ENCODE data around the gene FHIP1A.

The FHIP1A gene

GRCh38 chr4:151418385-151418784, 9.4 kb downstream of the FHIP1A start:
- DNase-seq: peak; percentile 60

DNA sequence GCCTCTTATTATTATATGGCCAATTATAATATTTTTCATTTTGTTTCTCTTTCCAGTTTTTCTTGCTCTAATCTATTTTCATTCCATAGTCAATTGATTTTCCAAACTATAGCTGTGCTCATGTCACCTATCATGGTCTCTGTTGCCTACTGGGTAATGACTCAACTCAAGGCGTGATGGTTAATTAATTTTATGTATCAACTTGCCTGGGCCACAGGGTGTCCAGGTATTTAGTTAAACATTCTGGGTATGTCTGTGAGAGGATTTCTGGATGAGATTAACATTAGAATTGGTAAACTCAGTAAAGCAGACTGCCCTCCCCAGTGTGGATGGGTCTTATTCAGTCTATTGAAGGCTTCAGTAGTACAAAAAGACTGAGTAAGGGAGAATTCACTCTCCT, 9.9 kb downstream of the FHIP1A start:
- DNase-seq: no peak

DNA sequence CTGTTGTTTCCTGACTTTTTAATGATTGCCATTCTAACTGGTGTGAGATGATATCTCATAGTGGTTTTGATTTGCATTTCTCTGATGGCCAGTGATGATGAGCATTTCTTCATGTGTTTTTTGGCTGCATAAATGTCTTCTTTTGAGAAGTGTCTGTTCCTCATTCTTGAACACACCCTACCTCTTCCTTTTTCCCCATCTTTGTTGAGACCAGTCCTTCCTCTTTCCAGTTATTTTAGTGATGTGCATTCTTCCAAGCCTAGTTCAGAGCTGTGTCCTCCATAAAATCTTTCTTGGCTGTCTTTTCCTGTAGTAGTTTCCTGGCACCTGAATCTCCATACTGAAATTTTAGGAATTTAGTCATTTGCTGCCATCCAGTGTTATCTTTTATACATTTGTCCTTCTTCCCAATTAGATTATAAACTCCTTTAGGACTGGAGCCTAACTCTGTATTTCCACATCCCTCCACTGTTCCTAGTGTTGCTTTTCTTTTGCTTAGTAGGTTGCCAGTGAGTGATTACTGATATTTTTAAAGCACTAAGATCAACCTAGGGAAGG, 11.4 kb downstream of the FHIP1A start:
- no peak for DNase-seq

DNA sequence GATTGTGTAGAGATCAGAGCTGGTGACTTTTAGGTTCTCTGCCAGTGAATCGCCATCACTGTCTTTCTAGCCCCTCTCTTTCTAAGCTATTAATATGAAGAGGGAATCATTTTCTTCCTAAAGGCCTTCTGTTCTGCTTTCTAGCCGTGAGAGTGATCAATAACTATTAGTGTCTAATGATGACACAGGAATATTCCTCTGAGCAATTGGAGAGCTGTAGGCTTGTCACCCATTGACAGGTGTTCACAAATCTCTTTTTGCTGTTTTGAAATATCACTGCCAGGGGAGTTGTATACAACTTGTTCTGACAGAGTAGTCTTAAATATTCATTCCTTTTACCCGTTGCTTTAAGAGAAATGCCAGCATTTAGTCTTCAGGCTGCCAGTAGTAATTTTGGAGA, 13.9 kb downstream of the FHIP1A start:
- DNase-seq: no peak

DNA sequence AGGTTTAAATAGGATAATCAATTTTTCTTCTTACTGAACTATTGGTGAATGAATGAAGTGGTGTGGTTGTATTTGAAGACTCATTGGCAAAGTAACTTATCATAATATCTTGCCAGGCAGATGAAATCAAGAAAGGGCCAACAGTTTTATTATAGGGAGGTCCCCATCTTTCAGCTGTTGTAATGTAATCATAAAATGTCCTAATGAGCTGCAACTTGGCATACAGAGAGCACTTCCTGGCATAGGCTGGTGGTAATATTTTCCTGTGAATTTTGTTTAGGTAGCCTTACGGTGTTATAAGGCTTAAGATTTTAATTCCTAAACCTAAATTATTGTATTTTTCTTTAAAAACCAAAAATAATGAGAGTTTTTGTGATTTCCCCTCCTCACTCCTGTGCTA, 17.5 kb downstream of the FHIP1A start:
- no peak for DNase-seq

- DNase-seq: no peak
Observed at GRCh38 chr4:151427266-151427665, 18.3 kb downstream of the FHIP1A start.

DNA sequence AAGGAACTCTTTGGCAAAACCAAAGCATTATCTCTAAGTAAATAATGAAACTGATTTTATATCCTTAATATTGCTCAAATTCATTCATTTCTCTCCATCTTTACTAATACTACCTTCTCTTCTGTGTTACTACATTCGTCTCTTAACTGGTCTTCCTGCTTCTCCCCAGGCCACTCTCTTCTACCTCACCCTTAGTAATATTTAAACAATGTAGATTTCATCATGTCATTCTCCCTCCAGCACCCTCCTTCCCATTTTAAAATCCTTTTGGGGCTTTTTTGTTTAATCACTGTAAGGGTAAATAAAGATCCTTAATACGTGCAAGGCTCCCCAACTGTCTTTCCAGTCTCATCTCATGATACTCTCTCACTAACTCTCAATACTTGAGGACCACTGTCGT, 19.4 kb downstream of the FHIP1A start:
- no peak for DNase-seq

GRCh38 chr4:151429957-151430570, 21.1 kb downstream of the FHIP1A start:
- no peak for DNase-seq

DNA sequence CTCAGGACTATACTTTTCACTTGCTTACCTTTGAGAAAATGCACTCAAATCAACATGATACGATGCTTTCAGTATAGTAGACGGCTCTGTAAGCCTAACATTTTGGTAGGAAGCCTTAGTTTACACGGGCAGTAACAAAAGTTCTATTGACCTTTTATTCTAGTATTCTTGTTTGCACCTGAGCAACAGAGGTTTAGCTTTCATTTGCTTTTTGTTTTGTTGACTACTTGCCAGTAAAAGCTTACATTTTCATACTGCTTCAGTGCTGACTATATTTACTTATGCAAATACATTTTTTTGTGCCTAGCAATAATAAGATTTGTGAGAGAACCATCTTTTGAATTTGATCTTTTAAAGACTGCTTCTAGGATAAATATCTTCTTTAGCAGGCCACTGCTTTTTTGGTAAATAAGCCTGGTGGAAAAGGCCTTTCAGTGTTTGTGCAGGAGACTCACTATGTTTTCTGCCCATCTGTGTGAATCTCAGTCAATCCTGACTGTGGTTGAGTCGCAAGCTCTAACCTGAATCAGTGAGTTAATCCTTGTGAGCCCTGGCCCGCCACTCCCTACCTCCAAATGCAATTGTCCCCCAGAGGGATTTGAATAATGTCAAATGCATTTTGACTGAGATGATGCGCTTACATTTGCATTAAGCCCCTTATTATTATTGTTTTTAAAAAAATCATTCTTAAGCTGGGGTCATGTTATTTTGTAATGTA, 21.9 kb downstream of the FHIP1A start:
- DNase-seq: no peak

DNA sequence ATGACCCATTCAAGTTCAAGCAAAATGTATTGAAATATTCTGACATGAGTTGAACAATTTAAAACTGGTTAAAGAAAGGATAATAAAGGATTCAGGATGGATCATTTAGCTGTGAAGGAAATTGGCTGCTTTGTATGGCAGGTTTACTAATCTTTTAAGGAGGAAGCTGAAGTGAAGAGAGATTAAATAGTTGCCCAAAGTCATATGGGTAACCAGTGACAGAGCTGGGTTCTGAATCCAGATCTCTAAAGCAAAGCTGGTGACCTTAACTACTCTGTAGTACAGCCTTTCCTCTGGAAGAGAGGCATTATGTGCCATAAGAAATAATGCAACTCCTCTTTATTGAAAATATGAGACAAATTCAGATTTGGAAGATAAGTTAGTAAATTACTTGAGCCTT, 22.8 kb downstream of the FHIP1A start:
- no peak for DNase-seq

GRCh38 chr4:151432654-151433053, 23.7 kb downstream of the FHIP1A start:
- DNase-seq: no peak

DNA sequence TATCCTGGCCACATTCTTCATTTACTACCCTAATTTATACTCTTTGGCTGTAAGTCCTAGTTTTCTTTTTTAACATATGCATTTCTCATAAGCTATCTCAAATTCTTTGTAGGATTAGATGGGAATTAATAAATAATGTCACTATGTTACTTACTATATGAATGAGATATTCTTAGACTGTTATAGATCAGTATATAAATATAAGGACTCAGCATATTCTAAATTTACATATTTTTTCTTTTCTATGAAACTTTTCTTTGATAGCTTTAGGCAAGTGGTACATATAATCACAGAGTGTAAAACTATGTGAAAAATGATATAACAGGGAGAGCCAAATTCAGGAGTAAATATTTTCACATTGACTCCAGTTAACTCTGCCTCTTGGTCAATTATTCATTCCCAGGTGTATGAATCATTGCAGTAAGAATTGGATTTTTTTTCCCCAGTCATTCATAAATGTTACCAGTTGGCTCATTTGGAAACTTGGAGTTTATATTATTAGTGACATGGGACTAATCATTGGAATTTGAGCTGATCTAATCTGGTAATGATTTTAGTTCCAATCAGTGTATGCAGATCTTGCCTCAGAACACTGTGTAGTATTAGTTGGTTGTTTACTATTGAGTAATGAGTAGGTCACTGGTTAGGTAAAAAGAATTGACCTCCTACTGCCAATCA, 25.3 kb downstream of the FHIP1A start:
- DNase-seq: no peak

DNA sequence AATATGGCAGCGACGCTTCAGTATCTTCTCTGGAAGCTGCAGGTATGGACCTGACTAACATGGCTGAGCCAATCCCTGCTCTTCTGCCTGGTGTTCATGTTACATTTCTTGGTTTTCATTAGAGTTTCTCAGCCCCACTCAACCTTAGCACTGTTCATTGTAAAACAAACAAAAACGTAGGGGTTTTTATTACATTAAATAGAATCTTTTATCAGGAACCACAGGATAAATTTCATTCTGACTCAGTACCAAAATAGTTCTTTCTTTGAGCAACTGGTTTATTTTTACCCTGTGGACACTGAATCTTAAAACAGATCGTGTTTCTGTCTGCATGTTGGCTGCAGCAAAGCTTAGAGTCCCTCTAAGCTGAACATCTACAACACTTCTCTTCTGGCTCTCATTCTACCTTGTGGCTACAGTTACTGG, 27.1 kb downstream of the FHIP1A start:
- no peak for DNase-seq

GRCh38 chr4:151437505-151437904, 28.5 kb downstream of the FHIP1A start:
- DNase-seq: no peak

DNA sequence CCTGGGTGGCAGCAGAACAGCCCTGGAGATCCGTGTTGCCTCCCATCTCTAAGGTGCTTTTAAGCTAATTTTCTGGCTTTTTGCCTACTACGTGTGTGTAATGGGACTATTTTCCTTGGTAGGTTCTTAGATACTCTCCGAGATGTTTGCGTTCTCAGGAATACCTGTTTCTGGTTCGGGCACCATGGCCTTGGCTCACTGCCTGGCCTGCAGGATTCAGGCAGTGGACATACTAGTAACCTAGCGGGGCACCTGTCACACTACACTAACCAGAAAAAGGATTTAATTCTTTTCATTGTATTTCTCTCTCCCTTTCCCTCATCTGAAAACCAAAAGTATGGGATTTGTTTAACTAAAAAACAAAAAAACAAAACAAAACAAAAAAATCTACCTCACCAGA, 29.2 kb downstream of the FHIP1A start:
- no peak for DNase-seq

DNA sequence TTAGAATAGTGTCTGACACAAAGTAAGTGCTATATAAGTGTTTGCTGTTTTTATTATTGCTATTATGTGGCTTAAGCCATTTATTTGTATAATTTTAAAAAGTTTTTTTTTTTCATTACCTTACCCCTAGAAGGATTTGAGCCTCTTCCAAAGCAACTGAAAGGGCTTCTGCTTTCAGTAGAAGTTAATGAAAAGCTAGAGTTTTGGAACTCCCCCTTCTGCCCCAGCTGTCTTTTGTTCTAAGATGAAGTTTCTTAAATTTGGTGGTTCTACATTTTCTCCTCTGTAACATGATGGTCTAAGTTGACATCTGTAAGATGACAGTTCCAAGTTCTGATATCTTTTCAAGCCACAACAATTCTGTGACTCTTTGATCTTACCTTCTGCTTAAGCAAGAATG, 30.3 kb downstream of the FHIP1A start:
- DNase-seq: no peak

- DNase-seq: no peak
Observed at GRCh38 chr4:151442002-151442401, 33.0 kb downstream of the FHIP1A start.

GRCh38 chr4:151443247-151443646, 34.3 kb downstream of the FHIP1A start:
- no peak for DNase-seq

- DNase-seq: no peak
Observed at GRCh38 chr4:151443752-151444151, 34.8 kb downstream of the FHIP1A start.

GRCh38 chr4:151446208-151446607, 37.2 kb downstream of the FHIP1A start:
- DNase-seq: no peak

DNA sequence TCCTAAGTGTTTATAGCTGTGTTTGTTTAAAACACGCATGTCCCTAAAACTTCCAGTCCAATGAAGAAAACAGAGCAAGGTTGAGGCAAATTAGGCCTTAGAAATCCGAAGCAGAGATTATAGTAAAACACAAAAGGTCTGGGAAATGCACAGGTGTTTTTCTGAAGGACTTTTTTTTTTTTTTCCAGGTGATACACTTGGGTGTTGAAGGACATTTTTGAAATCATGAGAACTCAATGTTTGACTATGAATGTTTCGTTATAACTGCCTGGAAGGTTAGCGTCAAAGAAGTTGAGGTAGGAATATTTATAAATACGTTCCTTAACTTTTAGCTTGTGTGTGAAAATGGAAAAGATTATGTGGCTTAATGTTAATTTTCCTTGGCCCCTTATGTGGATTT, 45.5 kb downstream of the FHIP1A start:
- no peak for DNase-seq

DNA sequence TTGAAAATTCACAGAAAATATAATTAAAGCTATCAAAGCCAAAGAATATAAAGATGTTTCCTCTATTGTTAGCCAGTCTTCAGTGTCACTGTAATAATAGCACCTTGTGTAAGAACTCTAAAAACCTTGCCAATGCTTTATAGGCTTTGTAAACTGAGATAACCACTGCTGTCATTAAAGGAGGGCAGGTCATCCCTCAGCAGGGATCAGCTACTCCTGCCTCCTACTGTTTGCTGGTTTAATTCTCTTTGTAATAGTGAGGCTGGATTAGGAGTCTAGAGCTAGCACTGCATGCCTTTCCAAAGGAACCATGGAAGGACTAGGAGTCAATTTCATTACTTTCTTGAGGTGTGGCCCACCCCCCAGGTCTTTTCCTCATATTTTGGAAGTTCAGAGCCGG, 46.2 kb downstream of the FHIP1A start:
- no peak for DNase-seq

DNA sequence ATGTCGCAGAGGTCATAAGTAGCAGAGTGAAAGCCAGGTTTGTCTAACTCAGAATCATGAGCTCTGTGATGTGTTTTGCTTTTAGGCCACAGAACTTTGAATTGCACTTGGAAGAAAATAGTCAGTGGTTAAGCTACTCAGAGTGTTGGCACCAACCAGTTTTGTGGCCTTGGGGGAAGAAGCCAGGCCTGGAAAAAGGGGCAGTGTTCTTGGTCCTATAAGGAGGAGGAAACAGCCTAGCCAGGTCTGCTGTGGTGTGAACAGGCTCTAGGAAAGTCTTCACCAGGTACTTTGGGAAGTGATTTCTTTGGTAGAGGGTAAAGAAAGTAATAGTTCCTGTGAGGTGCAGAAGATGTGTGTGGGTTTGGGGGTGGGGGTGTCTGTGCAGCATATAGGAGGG, 49.2 kb downstream of the FHIP1A start:
- no peak for DNase-seq
